Measurements from ENCODE around the gene MAP2K4. TPM values are rescaled to one million over a fixed set of nuclear protein-coding genes. Genes with fewer than 3 reads are reported as not detected.
"Not testable (repeated sequence)": the region's sequence is repeated elsewhere in the genome, so short reads cannot be mapped to it uniquely, and the experiment has no call there.

Gene MAP2K4
- polyA plus RNA-seq (2013, experiment 1 of 2): 37.7 TPM
- polyA plus RNA-seq (2013, experiment 2 of 2): 43.5 TPM

- Histone ChIP-seq H3K36me3 (ENCODE audit: control insufficient read depth, insufficient read depth, low read length) (no peaks in the 10 kb centered on the region), H3K4me3 (ENCODE audit: extremely low read depth, insufficient read depth, low read length, poor library complexity, severe bottlenecking) (peak within 1 kb of the TSS; percentile 65), H3K27ac (ENCODE audit: low read depth, low read length, severe bottlenecking) (peak within 1 kb of the TSS; percentile 88), H3K4me1 (ENCODE audit: control insufficient read depth, insufficient read depth, low read length, poor library complexity, severe bottlenecking) (peaks cover 10% of the 10 kb centered on the region), H3K9me3 (ENCODE audit: control insufficient read depth, low read length) (no peaks in the 10 kb centered on the region)
- 0% methylated on average over 80 to 105 of the region's 123 CpGs for WGBS, 2 experiments (ENCODE audit: insufficient coverage in 2 of 2)
Observed at GRCh38 chr17:12020642-12021622, at the start of gene MAP2K4. Gene MAP2K4, plus strand, starts transcription at chr17:12020877. Its CDS starts 10 bp downstream, at chr17:12020887.

GRCh38 chr17:11972741-11973140 is 47.9 kb upstream of the MAP2K4 start:
- WGBS, 2 experiments (ENCODE audit: insufficient coverage in 2 of 2): 84 to 93% methylated on average over 10 to 15 of the region's 19 CpGs
- not testable (repeated sequence) for H3K4me1 ChIP-seq (ENCODE audit: control insufficient read depth, insufficient read depth, low read length, poor library complexity, severe bottlenecking); H3K9me3 ChIP-seq (ENCODE audit: control insufficient read depth, low read length); H3K36me3 ChIP-seq (ENCODE audit: control insufficient read depth, insufficient read depth, low read length); H3K27ac ChIP-seq (ENCODE audit: low read depth, low read length, severe bottlenecking); H3K4me3 ChIP-seq (ENCODE audit: extremely low read depth, insufficient read depth, low read length, poor library complexity, severe bottlenecking)

GRCh38 chr17:11979795-11980194 is 40.9 kb upstream of the MAP2K4 start:
- Histone ChIP-seq H3K4me3 (ENCODE audit: extremely low read depth, insufficient read depth, low read length, poor library complexity, severe bottlenecking) (no peak overlapping the region), H3K4me1 (ENCODE audit: control insufficient read depth, insufficient read depth, low read length, poor library complexity, severe bottlenecking) (no peaks in the 10 kb centered on the region), H3K27ac (ENCODE audit: low read depth, low read length, severe bottlenecking) (no peak overlapping the region), H3K9me3 (ENCODE audit: control insufficient read depth, low read length) (no peaks in the 10 kb centered on the region), H3K36me3 (ENCODE audit: control insufficient read depth, insufficient read depth, low read length) (peaks cover 24% of the 10 kb centered on the region)
- no CpG with 5 or more reads among the region's 3 CpGs for WGBS, 2 experiments (ENCODE audit: insufficient coverage in 2 of 2)

- no peaks in the 10 kb centered on the region for H3K4me1 ChIP-seq (ENCODE audit: control insufficient read depth, insufficient read depth, low read length, poor library complexity, severe bottlenecking)
- H3K9me3 ChIP-seq (ENCODE audit: control insufficient read depth, low read length): no peaks in the 10 kb centered on the region
- no peak overlapping the region for H3K4me3 ChIP-seq (ENCODE audit: extremely low read depth, insufficient read depth, low read length, poor library complexity, severe bottlenecking)
- H3K36me3 ChIP-seq (ENCODE audit: control insufficient read depth, insufficient read depth, low read length): peaks cover 24% of the 10 kb centered on the region
- no peak overlapping the region for H3K27ac ChIP-seq (ENCODE audit: low read depth, low read length, severe bottlenecking)
- whole genome bisulfite sequencing, 2 experiments (ENCODE audit: insufficient coverage in 2 of 2): 86 to 100% methylated on average over 2 of the region's 2 CpGs
Observed at GRCh38 chr17:11980813-11981212, 39.9 kb upstream of the MAP2K4 start.

- no peaks in the 10 kb centered on the region for H3K9me3 ChIP-seq (ENCODE audit: control insufficient read depth, low read length)
- H3K4me3 ChIP-seq (ENCODE audit: extremely low read depth, insufficient read depth, low read length, poor library complexity, severe bottlenecking): no peak overlapping the region
- 60 to 78% methylated on average over 1 of the region's 4 CpGs for WGBS, 2 experiments (ENCODE audit: insufficient coverage in 2 of 2)
- H3K4me1 ChIP-seq (ENCODE audit: control insufficient read depth, insufficient read depth, low read length, poor library complexity, severe bottlenecking): no peaks in the 10 kb centered on the region
- H3K27ac ChIP-seq (ENCODE audit: low read depth, low read length, severe bottlenecking): no peak overlapping the region
- H3K36me3 ChIP-seq (ENCODE audit: control insufficient read depth, insufficient read depth, low read length): peaks cover 24% of the 10 kb centered on the region
Observed at GRCh38 chr17:11981862-11982261, 38.8 kb upstream of the MAP2K4 start.

- no peaks in the 10 kb centered on the region for H3K9me3 ChIP-seq (ENCODE audit: control insufficient read depth, low read length)
- no peaks in the 10 kb centered on the region for H3K4me1 ChIP-seq (ENCODE audit: control insufficient read depth, insufficient read depth, low read length, poor library complexity, severe bottlenecking)
- 100% methylated on average over 1 of the region's 4 CpGs; no CpG with 5 or more reads in 1 of the 2 experiments for WGBS, 2 experiments (ENCODE audit: insufficient coverage in 2 of 2)
- no peak overlapping the region for H3K4me3 ChIP-seq (ENCODE audit: extremely low read depth, insufficient read depth, low read length, poor library complexity, severe bottlenecking)
- peaks cover 19% of the 10 kb centered on the region for H3K36me3 ChIP-seq (ENCODE audit: control insufficient read depth, insufficient read depth, low read length)
- H3K27ac ChIP-seq (ENCODE audit: low read depth, low read length, severe bottlenecking): no peak overlapping the region
Observed at GRCh38 chr17:11986179-11986941, 34.3 kb upstream of the MAP2K4 start.

- Histone ChIP-seq H3K4me3 (ENCODE audit: extremely low read depth, insufficient read depth, low read length, poor library complexity, severe bottlenecking) (no peak overlapping the region), H3K4me1 (ENCODE audit: control insufficient read depth, insufficient read depth, low read length, poor library complexity, severe bottlenecking) (no peaks in the 10 kb centered on the region), H3K9me3 (ENCODE audit: control insufficient read depth, low read length) (no peaks in the 10 kb centered on the region), H3K36me3 (ENCODE audit: control insufficient read depth, insufficient read depth, low read length) (peaks cover 20% of the 10 kb centered on the region), H3K27ac (ENCODE audit: low read depth, low read length, severe bottlenecking) (no peak overlapping the region)
- 58% methylated on average over 2 of the region's 5 CpGs; no CpG with 5 or more reads in 1 of the 2 experiments for WGBS, 2 experiments (ENCODE audit: insufficient coverage in 2 of 2)
Observed at GRCh38 chr17:11986942-11987329, 33.7 kb upstream of the MAP2K4 start.

GRCh38 chr17:11990363-11990983 is 30.2 kb upstream of the MAP2K4 start:
- H3K27ac ChIP-seq (ENCODE audit: low read depth, low read length, severe bottlenecking): no peak overlapping the region
- no peaks in the 10 kb centered on the region for H3K4me1 ChIP-seq (ENCODE audit: control insufficient read depth, insufficient read depth, low read length, poor library complexity, severe bottlenecking)
- 85 to 87% methylated on average over 6 of the region's 7 CpGs for WGBS, 2 experiments (ENCODE audit: insufficient coverage in 2 of 2)
- H3K4me3 ChIP-seq (ENCODE audit: extremely low read depth, insufficient read depth, low read length, poor library complexity, severe bottlenecking): no peak overlapping the region
- H3K9me3 ChIP-seq (ENCODE audit: control insufficient read depth, low read length): no peaks in the 10 kb centered on the region
- peaks cover 11% of the 10 kb centered on the region for H3K36me3 ChIP-seq (ENCODE audit: control insufficient read depth, insufficient read depth, low read length)

- no peak overlapping the region for H3K27ac ChIP-seq (ENCODE audit: low read depth, low read length, severe bottlenecking)
- H3K36me3 ChIP-seq (ENCODE audit: control insufficient read depth, insufficient read depth, low read length): peaks cover 11% of the 10 kb centered on the region
- WGBS, 2 experiments (ENCODE audit: insufficient coverage in 2 of 2): 0% methylated on average over 1 of the region's 4 CpGs
- no peaks in the 10 kb centered on the region for H3K9me3 ChIP-seq (ENCODE audit: control insufficient read depth, low read length)
- H3K4me1 ChIP-seq (ENCODE audit: control insufficient read depth, insufficient read depth, low read length, poor library complexity, severe bottlenecking): no peaks in the 10 kb centered on the region
- no peak overlapping the region for H3K4me3 ChIP-seq (ENCODE audit: extremely low read depth, insufficient read depth, low read length, poor library complexity, severe bottlenecking)
Observed at GRCh38 chr17:11991461-11991860, 29.2 kb upstream of the MAP2K4 start.

- Histone ChIP-seq H3K4me3 (ENCODE audit: extremely low read depth, insufficient read depth, low read length, poor library complexity, severe bottlenecking) (peak overlapping the region; percentile 87), H3K9me3 (ENCODE audit: control insufficient read depth, low read length) (no peaks in the 10 kb centered on the region), H3K27ac (ENCODE audit: low read depth, low read length, severe bottlenecking) (peak overlapping the region; percentile 85), H3K36me3 (ENCODE audit: control insufficient read depth, insufficient read depth, low read length) (no peaks in the 10 kb centered on the region), H3K4me1 (ENCODE audit: control insufficient read depth, insufficient read depth, low read length, poor library complexity, severe bottlenecking) (peaks cover 2% of the 10 kb centered on the region)
- 8 to 11% methylated on average over 8 to 13 of the region's 14 CpGs for WGBS, 2 experiments (ENCODE audit: insufficient coverage in 2 of 2)
Observed at GRCh38 chr17:11996722-11997146, 23.9 kb upstream of the MAP2K4 start.
